GM10847 (cell line): ENCODE results near the gene GAS7.

Experiments used
- POLR2A ChIP-seq: IDR thresholded peaks from 2 replicates; pipeline ENCODE4 v1.6.1; 2011; ENCODE audit not compliant: insufficient read length; ENCODE audit errors: extremely low read depth

GAS7 gene

GRCh38 chr17:10118788-10119130 is 79.6 kb downstream of the GAS7 start:
- TF ChIP-seq POLR2A: no peak

GRCh38 chr17:10117581-10118001 is 80.8 kb downstream of the GAS7 start:
- no peak for TF ChIP-seq POLR2A

GRCh38 chr17:10116753-10117420 is 81.5 kb downstream of the GAS7 start:
- no peak for TF ChIP-seq POLR2A

GRCh38 chr17:10116267-10116666 is 82.1 kb downstream of the GAS7 start:
- no peak for TF ChIP-seq POLR2A

- no peak for TF ChIP-seq POLR2A
Observed at GRCh38 chr17:10115536-10115932, 82.9 kb downstream of the GAS7 start.

- no peak for TF ChIP-seq POLR2A
Observed at GRCh38 chr17:10114931-10115535, 83.4 kb downstream of the GAS7 start.

- TF ChIP-seq POLR2A: no peak
Observed at GRCh38 chr17:10112962-10113361, 85.4 kb downstream of the GAS7 start.

GRCh38 chr17:10111907-10112452 is 86.4 kb downstream of the GAS7 start:
- no peak for TF ChIP-seq POLR2A

GRCh38 chr17:10109146-10109545 is 89.3 kb downstream of the GAS7 start:
- TF ChIP-seq POLR2A: no peak

GRCh38 chr17:10107316-10108165 is 90.9 kb downstream of the GAS7 start:
- TF ChIP-seq POLR2A: no peak

- TF ChIP-seq POLR2A: no peak
Observed at GRCh38 chr17:10106067-10106466, 92.3 kb downstream of the GAS7 start.

GRCh38 chr17:10105513-10106001 is 92.8 kb downstream of the GAS7 start:
- no peak for TF ChIP-seq POLR2A

- no peak for TF ChIP-seq POLR2A
Observed at GRCh38 chr17:10103712-10104111, 94.7 kb downstream of the GAS7 start.

GRCh38 chr17:10102817-10103216 is 95.6 kb downstream of the GAS7 start:
- no peak for TF ChIP-seq POLR2A

GRCh38 chr17:10099051-10099571 is 99.3 kb downstream of the GAS7 start:
- TF ChIP-seq POLR2A: no peak
